Endothelial cell (in vitro differentiated cells): ENCODE results near the gene POU2F1. TPM values are rescaled to one million over a fixed set of nuclear protein-coding genes. Genes with fewer than 3 reads are reported as not detected.

Experiments used
- DNase-seq: peaks from one replicate; pipeline ENCODE4 v3.0.0; 2021; ENCODE audit warnings: low spot score
- H3K27ac Mint-ChIP-seq: one replicate; pipeline ENCODE4 v1.8.0; 2021; ENCODE audit warnings: mixed read lengths, inconsistent platforms; ENCODE audit not compliant: unreplicated experiment
- H3K27me3 Mint-ChIP-seq: one replicate; pipeline ENCODE4 v1.8.0; 2021; ENCODE audit warnings: mild to moderate bottlenecking, moderate library complexity, mixed read lengths, inconsistent platforms; ENCODE audit not compliant: unreplicated experiment
- H3K36me3 Mint-ChIP-seq: one replicate; pipeline ENCODE4 v1.8.0; 2021; ENCODE audit warnings: mild to moderate bottlenecking, low read depth, mixed read lengths, inconsistent platforms; ENCODE audit not compliant: unreplicated experiment
- H3K4me1 Mint-ChIP-seq: one replicate; pipeline ENCODE4 v1.8.0; 2021; ENCODE audit warnings: mild to moderate bottlenecking, mixed read lengths, inconsistent platforms; ENCODE audit not compliant: unreplicated experiment
- H3K4me3 Mint-ChIP-seq: one replicate; pipeline ENCODE4 v1.8.0; 2021; ENCODE audit warnings: mild to moderate bottlenecking, mixed read lengths, inconsistent platforms; ENCODE audit not compliant: unreplicated experiment
- H3K9me3 Mint-ChIP-seq: one replicate; pipeline ENCODE4 v1.8.0; 2021; ENCODE audit warnings: mixed read lengths, inconsistent platforms; ENCODE audit not compliant: unreplicated experiment
- CTCF ChIP-seq: fragments of 200-600 bp; sonication (generic); IDR thresholded peaks from one replicate; pipeline ENCODE4 v1.5.0; 2021; ENCODE audit warnings: antibody characterized with exemption; ENCODE audit not compliant: unreplicated experiment
- total RNA-seq: library from RNA; stranded (reverse); fragmentation: NEBNext Ultra II Directional; extraction: Animal tissue kit (Norgen Biotek cat#: 25700); gene quantifications from one replicate; pipeline ENCODE4 v1.2.1, GENCODE V29; 2021; ENCODE audit not compliant: unreplicated experiment

The POU2F1 gene
- total RNA-seq, 1 donor from 2014 or later: 24.5 TPM

- H3K9me3 Mint-ChIP-seq: no peaks in the 10 kb centered on the region
- H3K36me3 Mint-ChIP-seq: no peaks in the 10 kb centered on the region
- no peak for DNase-seq
- H3K4me1 Mint-ChIP-seq: no peaks in the 10 kb centered on the region
- TF ChIP-seq CTCF: no peak
- H3K27me3 Mint-ChIP-seq: peaks cover 2% of the 10 kb centered on the region
- no peak overlapping the region for H3K27ac Mint-ChIP-seq
- no peak overlapping the region for H3K4me3 Mint-ChIP-seq
Measured at GRCh38 chr1:167249702-167250101, 29.0 kb downstream of the POU2F1 start.

- no peak overlapping the region for H3K4me3 Mint-ChIP-seq
- H3K9me3 Mint-ChIP-seq: no peaks in the 10 kb centered on the region
- no peak for DNase-seq
- H3K4me1 Mint-ChIP-seq: peaks cover 2% of the 10 kb centered on the region
- TF ChIP-seq CTCF: no peak
- peaks cover 2% of the 10 kb centered on the region for H3K27me3 Mint-ChIP-seq
- H3K27ac Mint-ChIP-seq: no peak overlapping the region
- no peaks in the 10 kb centered on the region for H3K36me3 Mint-ChIP-seq
Measured at GRCh38 chr1:167250482-167250881, 29.8 kb downstream of the POU2F1 start.

- Mint-ChIP-seq H3K4me1 (peaks cover 5% of the 10 kb centered on the region), H3K27ac (no peak overlapping the region), H3K9me3 (no peaks in the 10 kb centered on the region), H3K36me3 (no peaks in the 10 kb centered on the region), H3K27me3 (peaks cover 2% of the 10 kb centered on the region), H3K4me3 (no peak overlapping the region)
- TF ChIP-seq CTCF: no peak
- no peak for DNase-seq
Measured at GRCh38 chr1:167251472-167251871, 30.8 kb downstream of the POU2F1 start.

- H3K36me3 Mint-ChIP-seq: no peaks in the 10 kb centered on the region
- TF ChIP-seq CTCF: no peak
- no peak overlapping the region for H3K4me3 Mint-ChIP-seq
- H3K27ac Mint-ChIP-seq: no peak overlapping the region
- no peaks in the 10 kb centered on the region for H3K9me3 Mint-ChIP-seq
- H3K27me3 Mint-ChIP-seq: peaks cover 2% of the 10 kb centered on the region
- peaks cover 5% of the 10 kb centered on the region for H3K4me1 Mint-ChIP-seq
- no peak for DNase-seq
Measured at GRCh38 chr1:167252986-167253385, 32.3 kb downstream of the POU2F1 start.

GRCh38 chr1:167258858-167259257 is 38.2 kb downstream of the POU2F1 start:
- no peaks in the 10 kb centered on the region for H3K36me3 Mint-ChIP-seq
- H3K27ac Mint-ChIP-seq: no peak overlapping the region
- no peaks in the 10 kb centered on the region for H3K9me3 Mint-ChIP-seq
- no peak for DNase-seq
- no peaks in the 10 kb centered on the region for H3K27me3 Mint-ChIP-seq
- H3K4me1 Mint-ChIP-seq: peaks cover 10% of the 10 kb centered on the region
- H3K4me3 Mint-ChIP-seq: no peak overlapping the region
- TF ChIP-seq CTCF: no peak
